ENCODE data around the gene FZD10.

The FZD10 gene

GRCh38 chr12:130155416-130156073 is 6.7 kb upstream of the FZD10 start:
- DNase-seq, result no peak

DNA sequence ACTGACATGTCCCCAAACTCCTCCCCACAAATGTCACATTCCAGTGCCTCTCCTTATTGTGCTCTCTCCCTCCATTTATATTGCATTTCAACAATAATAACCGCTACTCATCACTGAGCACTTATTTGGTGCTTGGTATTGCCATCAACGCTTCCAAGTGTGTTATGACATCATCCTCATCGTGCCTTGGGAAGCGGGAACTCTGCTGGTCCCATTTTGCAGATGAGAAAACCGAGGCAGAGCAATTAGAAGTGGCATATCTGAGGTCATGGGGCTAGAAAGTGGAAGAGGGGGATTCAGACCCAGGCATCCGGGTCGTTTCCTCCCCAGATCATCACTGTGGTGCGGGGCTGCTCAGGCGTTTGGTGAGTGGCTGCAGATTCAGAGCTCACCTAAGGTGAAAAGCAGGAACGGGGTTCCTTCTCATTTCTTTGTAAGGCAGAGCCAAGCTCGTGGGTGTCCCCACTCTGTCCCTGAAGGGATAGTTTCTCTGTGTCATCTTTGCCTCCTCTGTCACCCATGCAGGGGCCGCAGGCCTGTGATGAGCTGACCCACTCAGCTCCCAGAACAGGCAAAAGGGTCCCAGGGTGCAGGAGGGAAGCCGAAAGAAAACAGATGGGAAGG is 5.5 kb upstream of the FZD10 start:
- DNase-seq, result no peak

GRCh38 chr12:130157998-130158753 is 4.1 kb upstream of the FZD10 start:
- DNase-seq, result no peak

DNA sequence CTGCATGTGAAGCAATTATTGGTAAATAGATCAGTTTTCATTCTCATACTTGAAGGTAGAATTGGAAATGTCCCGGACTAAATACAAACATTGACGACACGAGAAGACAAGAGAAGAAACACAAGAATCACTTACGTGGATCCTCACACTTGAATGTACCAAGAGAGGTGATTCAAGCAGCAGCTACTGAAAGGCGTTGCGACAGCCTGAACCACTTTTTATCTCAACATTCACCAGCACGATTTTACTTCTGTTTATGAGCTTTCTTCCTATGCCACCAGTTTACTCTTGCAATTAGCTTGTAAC is 3.6 kb upstream of the FZD10 start:
- no peak for DNase-seq

- no peak for DNase-seq
These were observed 2.0 kb upstream of the FZD10 start for GRCh38 chr12:130160306-130160705.

GRCh38 chr12:130160711-130161231 is 1.5 kb upstream of the FZD10 start:
- no peak for DNase-seq

DNA sequence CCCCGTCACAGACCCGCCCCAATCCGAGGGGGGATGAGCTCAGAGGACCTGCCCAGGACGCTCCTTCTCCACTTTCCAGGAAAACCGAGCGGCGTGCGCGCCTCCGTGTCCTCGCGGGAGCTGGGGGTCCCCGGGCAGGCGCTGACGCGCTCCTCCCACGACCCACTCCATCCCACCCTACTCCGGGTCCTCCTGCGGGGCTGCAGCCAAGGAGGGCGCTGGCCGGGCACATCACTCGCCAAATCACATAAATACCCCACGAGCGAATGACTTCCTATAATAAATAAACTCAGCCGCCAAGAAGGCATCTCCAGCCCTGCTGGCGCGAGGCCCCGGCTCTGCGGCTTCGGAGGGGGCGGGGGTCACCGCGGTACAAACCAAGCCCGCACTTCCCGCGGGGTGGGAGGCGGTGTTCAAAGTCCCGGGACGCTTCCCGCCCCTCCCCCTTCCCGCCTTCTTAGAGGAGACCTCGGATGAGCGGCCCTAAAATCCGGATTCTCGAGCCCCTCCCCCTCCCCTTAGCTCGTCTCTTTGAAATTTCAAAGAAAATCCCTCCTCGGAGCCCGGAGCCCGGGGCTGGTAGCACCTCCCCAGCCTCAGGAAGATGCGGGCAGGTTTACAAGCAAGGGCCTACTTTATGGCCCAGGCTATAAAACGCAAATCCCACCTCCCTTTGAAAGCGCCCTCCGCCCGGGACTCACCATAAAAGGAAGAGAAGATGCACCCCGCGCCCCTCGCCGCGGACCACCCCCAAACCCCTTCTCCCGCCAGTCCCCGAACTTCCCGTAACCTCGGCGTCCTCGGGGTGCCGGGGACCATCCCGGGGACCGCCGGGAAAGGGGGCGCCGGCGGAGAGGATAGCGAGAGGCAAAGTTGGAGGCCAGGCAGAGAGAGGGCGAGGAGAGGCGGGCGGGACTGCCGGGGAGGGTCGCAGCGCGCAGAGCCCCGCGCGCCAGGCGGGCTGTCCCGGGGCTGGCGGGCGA is 712 bp upstream of the FZD10 start:
- no peak for DNase-seq

DNA sequence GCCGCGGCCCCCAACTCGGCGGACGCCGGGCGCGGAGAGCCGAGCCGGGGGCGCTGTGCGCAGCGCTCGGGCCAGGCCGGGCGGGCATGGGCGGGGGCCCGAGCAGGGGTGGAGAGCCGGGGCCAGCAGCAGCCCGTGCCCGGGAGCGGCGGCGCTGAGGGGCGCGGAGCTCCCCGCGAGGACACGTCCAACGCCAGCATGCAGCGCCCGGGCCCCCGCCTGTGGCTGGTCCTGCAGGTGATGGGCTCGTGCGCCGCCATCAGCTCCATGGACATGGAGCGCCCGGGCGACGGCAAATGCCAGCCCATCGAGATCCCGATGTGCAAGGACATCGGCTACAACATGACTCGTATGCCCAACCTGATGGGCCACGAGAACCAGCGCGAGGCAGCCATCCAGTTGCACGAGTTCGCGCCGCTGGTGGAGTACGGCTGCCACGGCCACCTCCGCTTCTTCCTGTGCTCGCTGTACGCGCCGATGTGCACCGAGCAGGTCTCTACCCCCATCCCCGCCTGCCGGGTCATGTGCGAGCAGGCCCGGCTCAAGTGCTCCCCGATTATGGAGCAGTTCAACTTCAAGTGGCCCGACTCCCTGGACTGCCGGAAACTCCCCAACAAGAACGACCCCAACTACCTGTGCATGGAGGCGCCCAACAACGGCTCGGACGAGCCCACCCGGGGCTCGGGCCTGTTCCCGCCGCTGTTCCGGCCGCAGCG is 639 bp downstream of the FZD10 start:
- DNase-seq, result no peak

DNA sequence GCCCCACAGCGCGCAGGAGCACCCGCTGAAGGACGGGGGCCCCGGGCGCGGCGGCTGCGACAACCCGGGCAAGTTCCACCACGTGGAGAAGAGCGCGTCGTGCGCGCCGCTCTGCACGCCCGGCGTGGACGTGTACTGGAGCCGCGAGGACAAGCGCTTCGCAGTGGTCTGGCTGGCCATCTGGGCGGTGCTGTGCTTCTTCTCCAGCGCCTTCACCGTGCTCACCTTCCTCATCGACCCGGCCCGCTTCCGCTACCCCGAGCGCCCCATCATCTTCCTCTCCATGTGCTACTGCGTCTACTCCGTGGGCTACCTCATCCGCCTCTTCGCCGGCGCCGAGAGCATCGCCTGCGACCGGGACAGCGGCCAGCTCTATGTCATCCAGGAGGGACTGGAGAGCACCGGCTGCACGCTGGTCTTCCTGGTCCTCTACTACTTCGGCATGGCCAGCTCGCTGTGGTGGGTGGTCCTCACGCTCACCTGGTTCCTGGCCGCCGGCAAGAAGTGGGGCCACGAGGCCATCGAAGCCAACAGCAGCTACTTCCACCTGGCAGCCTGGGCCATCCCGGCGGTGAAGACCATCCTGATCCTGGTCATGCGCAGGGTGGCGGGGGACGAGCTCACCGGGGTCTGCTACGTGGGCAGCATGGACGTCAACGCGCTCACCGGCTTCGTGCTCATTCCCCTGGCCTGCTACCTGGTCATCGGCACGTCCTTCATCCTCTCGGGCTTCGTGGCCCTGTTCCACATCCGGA is 1.4 kb downstream of the FZD10 start:
- no peak for DNase-seq

- DNase-seq, result no peak
These were observed 1.9 kb downstream of the FZD10 start for GRCh38 chr12:130164216-130164542.

DNA sequence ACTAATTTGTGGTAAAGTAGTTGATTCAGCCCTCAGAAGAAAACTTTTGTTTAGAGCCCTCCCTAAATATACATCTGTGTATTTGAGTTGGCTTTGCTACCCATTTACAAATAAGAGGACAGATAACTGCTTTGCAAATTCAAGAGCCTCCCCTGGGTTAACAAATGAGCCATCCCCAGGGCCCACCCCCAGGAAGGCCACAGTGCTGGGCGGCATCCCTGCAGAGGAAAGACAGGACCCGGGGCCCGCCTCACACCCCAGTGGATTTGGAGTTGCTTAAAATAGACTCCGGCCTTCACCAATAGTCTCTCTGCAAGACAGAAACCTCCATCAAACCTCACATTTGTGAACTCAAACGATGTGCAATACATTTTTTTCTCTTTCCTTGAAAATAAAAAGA is 2.7 kb downstream of the FZD10 start:
- DNase-seq, result no peak

DNA sequence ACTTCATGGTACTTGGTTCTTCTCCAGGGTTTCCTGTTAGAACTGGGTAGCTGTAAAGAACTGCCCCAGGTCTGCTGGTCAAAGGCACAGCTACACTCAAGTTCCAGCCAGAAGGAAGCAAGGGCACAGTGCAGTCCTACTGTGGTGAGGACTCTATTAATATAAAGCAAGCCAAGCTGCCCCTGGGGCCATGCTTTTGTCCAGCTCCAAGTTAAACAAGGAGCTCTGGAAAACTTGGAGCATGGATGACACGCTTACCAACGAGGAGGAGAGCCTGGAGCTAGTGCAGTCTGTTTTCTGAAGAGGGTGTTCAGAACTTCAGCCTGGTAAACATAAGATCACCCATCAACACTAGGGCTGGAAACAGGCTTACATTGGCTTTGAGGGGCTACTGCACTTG is 4.0 kb downstream of the FZD10 start:
- DNase-seq, result no peak

DNA sequence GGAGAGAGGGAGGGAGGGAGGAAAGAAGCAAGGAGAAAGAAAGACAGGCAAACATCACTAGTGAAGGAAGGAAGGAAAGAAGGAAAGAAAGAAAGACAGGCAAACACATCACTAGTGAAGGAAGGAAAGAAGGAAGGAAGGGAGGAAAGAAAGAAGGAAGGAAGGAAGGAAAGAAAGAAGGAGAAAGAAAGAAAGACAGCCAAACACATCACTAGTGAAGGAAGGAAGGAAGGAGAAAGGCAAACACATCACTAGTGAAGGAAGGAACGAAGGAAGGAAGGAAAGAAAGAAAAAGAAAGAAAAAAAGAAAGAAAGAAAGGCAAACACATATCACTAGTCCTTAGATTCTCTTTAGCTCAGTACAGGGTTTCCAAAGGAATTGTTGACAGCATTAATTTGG is 5.3 kb downstream of the FZD10 start:
- no peak for DNase-seq

DNA sequence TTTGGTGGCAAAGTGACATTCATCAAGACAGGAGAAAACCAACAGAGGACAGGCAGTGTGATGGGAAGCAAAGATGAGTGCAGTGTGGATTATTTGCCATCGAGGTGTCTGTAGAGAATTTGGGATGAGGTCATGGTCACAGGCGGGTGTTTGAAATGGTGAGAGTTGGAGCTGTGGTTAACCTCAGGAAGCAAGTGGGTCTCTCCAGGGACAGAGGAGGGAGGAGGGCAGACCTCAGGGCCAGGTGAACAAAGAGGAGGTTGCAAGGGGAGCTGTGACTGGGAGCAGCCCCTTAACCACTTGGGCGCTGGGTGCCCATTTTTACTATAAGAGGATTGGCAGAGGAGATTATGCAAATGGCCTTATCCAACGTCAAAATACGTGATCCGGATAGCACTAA is 7.0 kb downstream of the FZD10 start:
- no peak for DNase-seq

DNA sequence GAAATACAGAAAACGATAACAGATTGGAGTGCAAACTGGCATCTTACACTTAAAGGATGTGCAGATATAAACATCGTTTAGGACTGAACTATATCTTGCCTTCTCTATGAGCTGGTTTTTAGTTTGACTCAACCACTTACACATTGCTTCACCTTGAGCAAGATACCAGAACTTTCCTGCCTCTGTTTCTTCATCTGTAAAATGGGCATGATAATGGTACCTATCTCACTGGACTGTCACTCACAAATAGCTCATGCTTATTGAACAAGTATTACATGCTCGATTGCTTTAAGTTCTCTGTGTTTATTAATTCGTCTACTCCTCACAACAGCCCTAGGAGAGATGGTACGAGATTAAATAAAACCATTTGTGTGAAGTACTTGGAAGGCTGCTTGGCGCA is 7.7 kb downstream of the FZD10 start:
- no peak for DNase-seq

GRCh38 chr12:130170611-130171010 is 8.3 kb downstream of the FZD10 start:
- DNase-seq, result no peak

GRCh38 chr12:130177635-130178242 is 15.5 kb downstream of the FZD10 start:
- no peak for DNase-seq

GRCh38 chr12:130178282-130178681 is 16.0 kb downstream of the FZD10 start:
- no peak for DNase-seq

- no peak for DNase-seq
These were observed 16.9 kb downstream of the FZD10 start for GRCh38 chr12:130179191-130179590.

- DNase-seq, result no peak
These were observed 17.4 kb downstream of the FZD10 start for GRCh38 chr12:130179621-130180020.

- no peak for DNase-seq
These were observed 18.9 kb downstream of the FZD10 start for GRCh38 chr12:130181211-130181610.

Measured in inflammatory macrophage treated with lipopolysaccharide for 1 hour (primary cell).